ENCODE results near the gene DAO.
"Not testable (repeated sequence)": the region's sequence is repeated elsewhere in the genome, so short reads cannot be mapped to it uniquely, and the experiment has no call there.

The DAO gene

GRCh38 chr12:108859923-108860291, 20.0 kb upstream of the DAO start:
- no peak overlapping the region for H3K4me3 ChIP-seq (replicated peaks in 1 of 2; ENCODE audit: low read depth in 2 of 2, low read length in 2 of 2)
- DNase-seq (ENCODE audit: low read depth in 2 of 2): no peak
- TF ChIP-seq, protein P1, sequence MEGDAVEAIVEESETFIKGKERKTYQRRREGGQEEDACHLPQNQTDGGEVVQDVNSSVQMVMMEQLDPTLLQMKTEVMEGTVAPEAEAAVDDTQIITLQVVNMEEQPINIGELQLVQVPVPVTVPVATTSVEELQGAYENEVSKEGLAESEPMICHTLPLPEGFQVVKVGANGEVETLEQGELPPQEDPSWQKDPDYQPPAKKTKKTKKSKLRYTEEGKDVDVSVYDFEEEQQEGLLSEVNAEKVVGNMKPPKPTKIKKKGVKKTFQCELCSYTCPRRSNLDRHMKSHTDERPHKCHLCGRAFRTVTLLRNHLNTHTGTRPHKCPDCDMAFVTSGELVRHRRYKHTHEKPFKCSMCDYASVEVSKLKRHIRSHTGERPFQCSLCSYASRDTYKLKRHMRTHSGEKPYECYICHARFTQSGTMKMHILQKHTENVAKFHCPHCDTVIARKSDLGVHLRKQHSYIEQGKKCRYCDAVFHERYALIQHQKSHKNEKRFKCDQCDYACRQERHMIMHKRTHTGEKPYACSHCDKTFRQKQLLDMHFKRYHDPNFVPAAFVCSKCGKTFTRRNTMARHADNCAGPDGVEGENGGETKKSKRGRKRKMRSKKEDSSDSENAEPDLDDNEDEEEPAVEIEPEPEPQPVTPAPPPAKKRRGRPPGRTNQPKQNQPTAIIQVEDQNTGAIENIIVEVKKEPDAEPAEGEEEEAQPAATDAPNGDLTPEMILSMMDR (IDR thresholded peaks at IDR 0.05; ENCODE audit: low read depth, low read length): no peak

DNA sequence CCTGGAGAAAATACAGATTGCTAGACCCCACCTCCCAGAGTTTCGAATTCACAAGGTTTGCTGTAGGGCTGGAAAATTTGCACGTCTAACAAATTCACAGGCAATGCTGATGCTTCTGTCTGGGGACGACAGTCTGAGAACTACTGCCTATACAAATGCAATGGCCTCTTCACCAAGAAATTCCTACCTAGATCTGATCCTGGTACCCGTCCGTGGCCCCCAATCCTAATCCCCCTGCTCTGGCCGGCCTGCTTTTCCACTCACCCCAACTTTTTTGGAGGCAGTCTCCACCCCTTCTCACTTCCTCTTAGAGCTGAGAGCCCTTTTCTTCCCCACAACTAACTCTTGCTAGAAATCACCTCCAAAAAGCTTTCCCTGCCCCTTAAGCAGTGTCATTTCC, 19.4 kb upstream of the DAO start:
- DNase-seq (ENCODE audit: low read depth in 2 of 2): no peak
- no peak overlapping the region for H3K4me3 ChIP-seq (replicated peaks in 1 of 2; ENCODE audit: low read depth in 2 of 2, low read length in 2 of 2)
- TF ChIP-seq, protein P1 (IDR thresholded peaks at IDR 0.05; ENCODE audit: low read depth, low read length): no peak

- H3K4me3 ChIP-seq (replicated peaks in 1 of 2; ENCODE audit: low read depth in 2 of 2, low read length in 2 of 2): no peak overlapping the region
- DNase-seq (ENCODE audit: low read depth in 2 of 2): no peak
- TF ChIP-seq, protein P1 (IDR thresholded peaks at IDR 0.05; ENCODE audit: low read depth, low read length): no peak
Measured at GRCh38 chr12:108861878-108862587, 17.9 kb upstream of the DAO start.

DNA sequence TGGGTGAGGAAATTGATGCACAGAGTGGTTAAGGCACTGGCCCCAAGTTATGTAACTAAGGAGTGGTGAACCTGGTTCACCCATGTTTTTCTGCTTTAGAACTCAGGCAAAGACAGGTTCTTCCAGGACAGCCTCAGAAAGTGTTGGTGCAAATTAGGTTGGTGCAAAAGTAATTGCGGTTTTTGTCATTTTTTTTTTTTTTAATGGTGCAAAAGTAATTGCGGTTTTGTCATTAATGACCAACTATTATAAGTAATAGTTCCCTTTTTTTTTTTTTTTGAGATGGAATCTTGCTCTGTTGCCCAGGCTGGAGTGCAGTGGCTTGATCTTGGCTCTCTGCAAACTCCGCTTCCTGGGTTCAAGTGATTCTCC, 17.3 kb upstream of the DAO start:
- TF ChIP-seq, protein P1 (IDR thresholded peaks at IDR 0.05; ENCODE audit: low read depth, low read length): no peak
- DNase-seq (ENCODE audit: low read depth in 2 of 2): no peak
- no peak overlapping the region for H3K4me3 ChIP-seq (replicated peaks in 1 of 2; ENCODE audit: low read depth in 2 of 2, low read length in 2 of 2)

DNA sequence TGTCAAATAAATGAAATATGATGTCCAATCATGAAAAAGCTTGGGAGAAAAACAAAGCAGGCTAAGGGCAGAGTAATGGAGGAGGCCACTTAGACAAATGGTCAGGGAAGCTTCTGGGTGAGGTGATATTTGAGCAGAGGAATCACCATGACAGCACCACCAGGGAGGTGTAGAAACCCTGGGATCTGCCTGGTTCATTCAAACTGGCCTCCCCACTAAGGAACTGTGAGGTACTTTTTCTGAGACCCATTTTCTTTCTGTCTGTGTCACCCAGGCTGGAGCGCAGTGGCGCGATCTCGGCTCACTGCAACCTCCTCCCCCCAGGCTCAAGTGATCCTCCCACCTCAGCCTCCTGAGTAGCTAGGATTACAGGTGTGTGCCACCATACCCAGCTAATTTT, 14.7 kb upstream of the DAO start:
- no peak for DNase-seq (ENCODE audit: low read depth in 2 of 2)
- H3K4me3 ChIP-seq (replicated peaks in 1 of 2; ENCODE audit: low read depth in 2 of 2, low read length in 2 of 2): no peak overlapping the region
- TF ChIP-seq, protein P1 (IDR thresholded peaks at IDR 0.05; ENCODE audit: low read depth, low read length): no peak

DNA sequence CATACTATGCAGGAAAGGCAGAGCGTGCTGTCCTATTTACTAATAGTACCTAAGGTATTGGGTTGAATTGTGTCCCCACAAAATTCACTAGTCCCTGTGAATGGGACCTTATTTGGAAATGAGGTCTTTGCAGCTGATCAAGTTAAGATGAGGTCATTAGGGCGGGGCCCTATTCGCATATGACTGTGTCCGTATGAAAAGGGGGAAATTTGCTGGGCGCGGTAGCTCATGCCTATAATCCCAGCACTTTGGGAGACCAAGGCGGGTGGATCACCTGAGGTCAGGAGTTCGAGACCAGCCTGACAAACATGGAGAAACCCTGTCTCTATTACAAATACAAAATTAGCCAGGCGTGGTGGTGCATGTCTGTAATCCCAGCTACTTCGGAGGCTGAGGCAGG, 13.8 kb upstream of the DAO start:
- not testable (repeated sequence) for DNase-seq (ENCODE audit: low read depth in 2 of 2)

GRCh38 chr12:108868781-108869180, 11.1 kb upstream of the DAO start:
- TF ChIP-seq, protein P1 (IDR thresholded peaks at IDR 0.05; ENCODE audit: low read depth, low read length): no peak
- no peak for DNase-seq (ENCODE audit: low read depth in 2 of 2)
- H3K4me3 ChIP-seq (replicated peaks in 1 of 2; ENCODE audit: low read depth in 2 of 2, low read length in 2 of 2): no peak overlapping the region

More for the DNA sequence above, 13.8 kb upstream of the DAO start:
- H3K4me3 ChIP-seq (replicated peaks in 1 of 2; ENCODE audit: low read depth in 2 of 2, low read length in 2 of 2): not testable (repeated sequence)
